Skeletal muscle tissue (tissue), 4 donors: ENCODE data around the gene IRAG1. TPM values are rescaled to one million over a fixed set of nuclear protein-coding genes. Genes with fewer than 3 reads are reported as not detected.

Experiments used
- H3K27ac ChIP-seq: one replicate; pipeline ENCODE4 v1.7.0; 2013; ENCODE audit warnings: mild to moderate bottlenecking, low read depth, low read length, inconsistent platforms
- H3K27me3 ChIP-seq, 3 donors: one replicate each; pipeline ENCODE4 v1.7.0; 2013; ENCODE audit warnings: low read length in 3 of 3; ENCODE audit not compliant: control insufficient read depth in 3 of 3, insufficient read depth in 3 of 3
- H3K36me3 ChIP-seq, 3 donors: one replicate each; pipeline ENCODE4 v1.7.0; 2013; ENCODE audit warnings: low read length in 3 of 3; ENCODE audit not compliant: control insufficient read depth in 3 of 3, insufficient read depth in 3 of 3
- H3K4me1 ChIP-seq, 3 donors: one replicate each; pipeline ENCODE4 v1.7.0; 2013; ENCODE audit warnings: low read length in 3 of 3, mild to moderate bottlenecking in 3 of 3; ENCODE audit not compliant: control insufficient read depth in 3 of 3, insufficient read depth in 3 of 3
- H3K4me3 ChIP-seq, 3 donors: one replicate each; pipeline ENCODE4 v1.7.0; 2013; ENCODE audit warnings: low read length in 3 of 3
- H3K9ac ChIP-seq, 3 donors: one replicate each; pipeline ENCODE4 v1.7.0; 2013; ENCODE audit warnings: low read length in 3 of 3, mild to moderate bottlenecking in 3 of 3, moderate library complexity in 2 of 3, low read depth in 1 of 3
- H3K9me3 ChIP-seq, 3 donors: one replicate each; pipeline ENCODE4 v1.7.0; 2013; ENCODE audit warnings: low read length in 3 of 3; ENCODE audit not compliant: control insufficient read depth in 3 of 3
- total RNA-seq: library from RNA; depleted of rRNA; stranded (reverse); fragments of >200 nt; gene quantifications from one replicate; pipeline ENCODE4 v1.2.3, GENCODE V29; 2014
- donor health status: Osteomylitis.

Gene IRAG1
- total RNA-seq, 1 donor from 2014 or later, result 2.6 TPM

DNA sequence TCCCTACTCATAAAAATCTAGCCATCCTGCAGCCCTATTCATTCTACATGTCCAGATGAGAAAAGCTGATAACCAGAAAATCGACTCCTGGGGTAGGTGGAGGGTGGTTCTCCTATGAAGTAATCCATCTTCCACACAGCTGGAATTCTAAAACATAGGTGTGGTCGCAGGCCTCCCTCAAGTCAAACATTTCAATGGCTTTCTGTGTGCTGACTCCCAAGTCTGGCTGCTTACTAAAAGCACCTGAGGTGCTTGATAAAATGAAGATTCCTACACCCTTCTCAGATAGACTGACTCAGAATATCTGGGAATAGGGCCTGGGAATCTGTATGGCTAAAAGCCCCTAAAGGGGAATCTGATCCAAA is 26.1 kb downstream of the IRAG1 start:
- H3K27ac ChIP-seq, result no peak overlapping the region
- no peaks in the 10 kb centered on the region for H3K36me3 ChIP-seq
- peaks cover 25 to 50% (median 31%) of the 10 kb centered on the region in 3 donors for H3K4me1 ChIP-seq
- no peak overlapping the region for H3K9ac ChIP-seq
- H3K9me3 ChIP-seq, result no peaks in the 10 kb centered on the region
- no peaks in the 10 kb centered on the region for H3K27me3 ChIP-seq
- no peak overlapping the region for H3K4me3 ChIP-seq

DNA sequence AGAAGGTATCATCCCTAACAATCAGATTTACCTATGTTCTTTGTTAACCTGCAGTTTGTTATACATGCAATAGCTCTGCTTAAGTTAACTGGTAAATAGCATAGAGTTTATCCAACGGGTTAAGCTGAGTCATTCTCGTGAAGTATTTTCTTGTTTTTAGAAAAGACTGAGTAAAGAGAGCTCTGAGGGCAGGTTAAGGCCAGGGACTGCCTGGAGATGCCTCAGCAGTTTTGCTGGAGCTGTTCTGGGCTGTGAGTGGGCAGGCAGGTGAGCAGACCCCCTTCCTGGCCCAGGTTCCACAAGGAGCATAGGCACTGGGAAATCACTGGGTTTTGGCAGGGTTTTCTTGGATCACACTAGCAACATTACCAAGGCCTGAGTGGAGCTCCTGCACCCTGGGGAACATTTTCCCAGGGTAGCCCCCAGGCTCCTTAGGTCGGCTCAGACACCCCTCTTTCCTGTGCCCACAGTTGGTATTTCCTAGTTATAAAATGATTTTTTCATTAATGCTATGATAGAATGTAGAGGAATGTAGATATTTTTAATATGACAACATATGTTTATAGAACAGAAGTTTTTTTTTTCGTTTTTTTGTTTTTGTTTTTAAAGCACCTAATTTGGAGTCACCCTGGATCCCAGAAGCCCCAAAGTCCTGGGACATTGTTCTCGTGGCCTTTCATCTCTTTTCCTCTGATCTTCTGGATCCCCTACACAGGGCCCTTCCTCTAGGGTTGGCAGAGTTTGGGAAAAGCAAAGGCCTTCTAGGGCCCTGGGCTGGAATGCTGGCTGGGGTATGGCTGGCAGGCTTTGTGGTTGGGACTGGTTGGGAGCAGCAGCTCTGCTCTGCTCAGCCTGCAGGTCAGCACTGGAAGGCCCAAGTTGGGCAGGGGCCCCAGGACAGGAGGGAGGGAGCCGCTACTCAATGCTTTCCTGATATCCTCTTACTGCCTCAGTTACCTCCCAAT is 26.7 kb downstream of the IRAG1 start:
- Histone ChIP-seq H3K4me1 (peaks cover 25 to 52% (median 30%) of the 10 kb centered on the region in 3 donors), H3K27me3 (no peaks in the 10 kb centered on the region), H3K9ac (no peak overlapping the region), H3K36me3 (no peaks in the 10 kb centered on the region), H3K4me3 (no peak overlapping the region), H3K27ac (peak overlapping the region; percentile 18), H3K9me3 (no peaks in the 10 kb centered on the region)

GRCh38 chr11:10664496-10664895 is 29.1 kb downstream of the IRAG1 start:
- no peak overlapping the region for H3K9ac ChIP-seq
- no peaks in the 10 kb centered on the region for H3K36me3 ChIP-seq
- no peaks in the 10 kb centered on the region for H3K9me3 ChIP-seq
- H3K27me3 ChIP-seq, result no peaks in the 10 kb centered on the region
- peak overlapping the region; percentile 28 for H3K27ac ChIP-seq
- H3K4me3 ChIP-seq, result no peak overlapping the region
- H3K4me1 ChIP-seq, result peaks cover 25 to 47% (median 26%) of the 10 kb centered on the region in 3 donors

GRCh38 chr11:10663990-10664389 is 29.6 kb downstream of the IRAG1 start:
- Histone ChIP-seq H3K4me3 (no peak overlapping the region), H3K9ac (no peak overlapping the region), H3K36me3 (no peaks in the 10 kb centered on the region), H3K27ac (peak overlapping the region; percentile 55), H3K9me3 (no peaks in the 10 kb centered on the region), H3K27me3 (no peaks in the 10 kb centered on the region), H3K4me1 (peaks cover 27 to 47% (median 27%) of the 10 kb centered on the region in 3 donors)

DNA sequence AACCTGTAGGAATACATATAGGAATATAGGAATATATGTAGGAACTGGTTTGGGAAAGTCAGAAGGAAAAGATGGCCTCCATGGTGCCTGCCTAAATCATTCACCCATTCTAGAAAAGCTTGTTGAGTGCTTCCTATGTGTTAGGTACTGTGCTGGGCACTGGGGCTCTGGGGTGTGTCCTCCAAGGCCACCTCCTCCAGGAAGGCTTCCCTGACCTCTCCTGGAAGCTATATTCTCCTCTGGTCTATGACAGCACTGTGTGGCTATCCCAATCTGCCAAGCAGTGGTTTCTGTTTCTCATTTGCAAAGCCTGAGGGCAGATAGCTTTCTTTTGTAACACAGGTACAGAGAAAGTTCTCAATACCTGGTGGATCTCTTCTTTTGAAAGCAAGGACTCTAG is 30.2 kb downstream of the IRAG1 start:
- peak overlapping the region; percentile 55 for H3K27ac ChIP-seq
- H3K36me3 ChIP-seq, result no peaks in the 10 kb centered on the region
- no peak overlapping the region for H3K9ac ChIP-seq
- peaks cover 33 to 50% (median 33%) of the 10 kb centered on the region in 3 donors for H3K4me1 ChIP-seq
- no peaks in the 10 kb centered on the region for H3K9me3 ChIP-seq
- no peaks in the 10 kb centered on the region for H3K27me3 ChIP-seq
- H3K4me3 ChIP-seq, result no peak overlapping the region

DNA sequence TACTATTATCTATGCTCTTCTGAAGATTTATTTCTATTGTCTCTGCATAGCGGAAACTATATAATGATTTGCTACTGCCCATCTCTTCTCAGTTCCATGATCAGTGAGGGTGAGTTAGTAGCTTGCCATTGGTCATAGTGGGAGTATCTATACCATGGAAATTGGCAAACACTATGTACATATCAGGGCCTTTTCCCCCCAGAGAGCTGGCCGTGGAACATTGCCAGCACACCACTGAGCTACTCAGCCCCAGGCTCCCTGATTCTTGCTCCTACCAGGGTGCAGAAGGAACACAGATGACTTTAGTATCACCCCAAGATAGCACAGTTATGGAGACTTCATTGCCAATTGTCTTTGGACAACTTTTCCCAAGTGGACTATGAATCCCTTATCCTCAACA is 33.2 kb downstream of the IRAG1 start:
- H3K9ac ChIP-seq, result no peak overlapping the region
- no peak overlapping the region for H3K4me3 ChIP-seq
- H3K4me1 ChIP-seq, result peaks cover 44 to 54% (median 47%) of the 10 kb centered on the region in 3 donors
- H3K36me3 ChIP-seq, result no peaks in the 10 kb centered on the region
- H3K27ac ChIP-seq, result peak overlapping the region; percentile 73
- no peaks in the 10 kb centered on the region for H3K9me3 ChIP-seq
- no peaks in the 10 kb centered on the region for H3K27me3 ChIP-seq

DNA sequence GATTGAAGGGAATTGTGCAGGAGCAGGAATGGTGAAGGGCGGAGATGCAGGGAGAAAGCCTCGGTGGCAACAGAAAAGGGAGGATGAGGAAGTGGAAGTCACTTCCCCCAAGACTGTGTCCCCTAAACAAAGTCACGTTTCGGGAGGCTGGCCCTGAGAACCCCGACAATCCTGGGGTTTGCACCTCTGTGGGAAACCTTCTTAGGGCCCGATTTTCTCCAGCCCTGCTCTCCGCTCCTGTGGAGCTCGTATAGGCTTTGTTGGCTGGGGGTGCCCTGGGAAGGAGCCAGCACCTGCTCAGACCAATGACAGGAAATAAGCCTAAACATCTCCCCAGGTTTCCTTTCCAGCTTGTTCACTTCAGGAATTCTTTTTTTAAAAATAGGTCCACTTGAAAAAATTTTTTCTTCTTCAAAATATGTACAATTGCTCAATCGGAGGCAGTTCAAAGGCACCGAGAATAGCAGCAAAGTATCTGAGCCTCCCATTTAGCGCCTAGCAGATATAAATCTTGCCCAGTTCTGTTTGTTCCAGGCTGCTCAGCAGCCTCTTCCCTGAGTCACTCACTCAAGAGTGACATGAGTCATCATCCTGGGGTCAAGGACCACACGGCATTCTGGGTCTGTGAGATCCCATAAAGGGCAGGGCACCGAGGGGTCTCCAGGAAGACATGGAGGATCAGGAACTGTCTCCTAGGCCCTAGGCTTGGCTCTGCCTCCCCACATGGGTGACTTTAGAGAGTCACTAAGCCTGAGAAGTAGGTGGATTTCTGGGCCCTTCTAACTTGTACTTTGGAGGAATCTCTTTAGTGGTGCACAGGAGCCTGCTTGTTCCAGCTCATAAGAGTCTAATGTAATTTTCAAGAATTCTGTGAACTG is 34.0 kb downstream of the IRAG1 start:
- no peak overlapping the region for H3K4me3 ChIP-seq
- H3K27me3 ChIP-seq, result no peaks in the 10 kb centered on the region
- H3K9me3 ChIP-seq, result no peaks in the 10 kb centered on the region
- H3K27ac ChIP-seq, result peak overlapping the region; percentile 73
- peak overlapping the region in 2 of 3 donors; percentile 19 to 25 for H3K9ac ChIP-seq
- H3K36me3 ChIP-seq, result no peaks in the 10 kb centered on the region
- peaks cover 47 to 61% (median 47%) of the 10 kb centered on the region in 3 donors for H3K4me1 ChIP-seq

DNA sequence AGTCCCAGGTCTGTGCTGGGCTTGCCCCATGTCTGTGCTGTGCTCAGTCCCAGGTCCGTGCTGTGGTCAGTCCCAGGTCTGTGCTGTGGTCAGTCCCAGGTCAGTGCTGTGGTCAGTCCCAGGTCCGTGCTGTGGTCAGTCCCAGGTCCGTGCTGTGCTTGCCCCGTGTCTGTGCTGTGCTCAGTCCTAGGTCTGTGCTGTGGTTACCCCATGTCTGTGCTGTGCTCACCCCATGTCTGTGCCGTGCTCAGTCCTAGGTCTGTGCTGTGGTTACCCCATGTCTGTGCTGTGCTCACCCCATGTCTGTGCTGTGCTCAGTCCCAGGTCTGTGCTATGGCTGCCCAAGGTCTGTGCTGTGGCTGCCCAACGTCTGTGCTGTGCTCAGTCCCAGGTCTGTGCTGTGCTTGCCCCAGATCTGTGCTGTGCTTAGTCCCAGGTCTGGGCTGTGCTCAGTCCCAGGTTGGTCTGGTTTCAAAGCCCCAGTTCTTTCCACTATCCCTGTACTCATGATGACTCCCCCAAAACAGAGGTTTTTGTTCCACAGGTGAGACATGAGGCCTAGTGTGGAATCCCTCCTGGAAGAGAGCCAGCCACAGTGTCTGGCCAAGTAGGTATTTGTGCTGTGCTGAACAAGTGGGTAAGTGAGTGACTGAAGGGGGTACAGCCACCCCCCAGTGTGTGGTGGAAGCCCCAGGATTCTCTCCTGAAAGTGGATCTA is 34.8 kb downstream of the IRAG1 start:
- H3K9me3 ChIP-seq, result no peaks in the 10 kb centered on the region
- H3K36me3 ChIP-seq, result no peaks in the 10 kb centered on the region
- H3K9ac ChIP-seq, result peak overlapping the region in 2 of 3 donors; percentile 19 to 47
- H3K4me3 ChIP-seq, result no peak overlapping the region
- peak overlapping the region; percentile 73 for H3K27ac ChIP-seq
- no peaks in the 10 kb centered on the region for H3K27me3 ChIP-seq
- H3K4me1 ChIP-seq, result peaks cover 45 to 55% (median 45%) of the 10 kb centered on the region in 3 donors

DNA sequence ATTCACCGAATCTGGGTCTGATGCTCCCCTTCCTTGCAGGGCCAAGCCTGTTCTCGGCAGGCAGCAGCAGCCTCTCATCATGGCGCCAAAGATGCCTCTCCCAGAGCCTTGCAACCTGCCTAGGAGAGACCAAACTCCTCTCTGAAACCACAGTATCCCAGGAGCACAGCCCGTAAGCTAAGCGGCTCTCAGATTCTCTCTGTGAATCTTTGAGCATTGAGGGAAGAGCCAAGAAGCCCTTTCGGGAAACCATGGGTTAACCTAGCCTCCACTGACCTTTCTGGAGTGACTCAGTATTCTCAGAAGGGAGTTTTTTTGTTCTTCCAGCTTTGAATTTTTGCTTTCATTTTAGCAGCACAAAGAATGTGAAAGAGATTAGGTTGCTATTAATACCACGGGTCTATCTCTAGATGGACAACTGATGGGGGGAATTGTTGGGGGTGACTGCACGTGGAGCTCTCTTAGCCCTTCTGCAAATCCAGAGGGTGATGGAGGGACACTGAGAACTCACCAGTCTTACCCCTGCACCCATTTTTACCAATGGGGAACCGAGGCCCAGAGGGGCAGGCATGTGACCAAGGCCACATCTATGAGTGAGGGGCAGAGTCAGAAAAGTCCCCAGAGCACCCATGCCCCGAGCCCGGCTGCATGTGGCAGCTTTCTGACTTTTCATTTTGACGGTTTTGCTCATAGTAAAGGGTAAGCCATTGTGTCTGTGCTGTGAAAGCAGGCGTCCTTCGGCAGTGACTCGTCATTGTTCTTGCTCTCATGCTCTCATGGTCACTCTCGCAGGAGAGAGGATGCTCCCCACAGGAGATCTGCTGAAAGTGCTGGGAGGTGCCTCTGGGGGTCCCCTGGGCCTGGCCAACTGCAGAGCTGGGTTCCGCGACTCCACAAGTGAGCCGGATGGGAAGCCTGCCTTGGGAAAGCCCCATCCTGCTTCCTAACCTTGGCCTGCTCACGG is 36.0 kb downstream of the IRAG1 start:
- H3K4me1 ChIP-seq, result peaks cover 43 to 48% (median 45%) of the 10 kb centered on the region in 3 donors
- no peaks in the 10 kb centered on the region for H3K36me3 ChIP-seq
- no peaks in the 10 kb centered on the region for H3K27me3 ChIP-seq
- H3K27ac ChIP-seq, result peak overlapping the region; percentile 73
- H3K4me3 ChIP-seq, result no peak overlapping the region
- peak overlapping the region in 1 of 3 donors; percentile 23 for H3K9ac ChIP-seq
- H3K9me3 ChIP-seq, result no peaks in the 10 kb centered on the region
